ENCODE measurements around the gene FAM120A.

Gene FAM120A

GRCh38 chr9:93486268-93486667 is 34.8 kb downstream of the FAM120A start:
- no peak for ATAC-seq (ENCODE audit: low read depth)
- H3K36me3 ChIP-seq (ENCODE audit: low read depth) = peaks cover 62% of the 10 kb centered on the region
- no peak overlapping the region for H3K27ac ChIP-seq (ENCODE audit: poor library complexity, severe bottlenecking)
- no peak overlapping the region for H3K4me3 ChIP-seq (ENCODE audit: severe bottlenecking)
- no peaks in the 10 kb centered on the region for H3K9me3 ChIP-seq (ENCODE audit: severe bottlenecking)
- no peak for DNase-seq (ENCODE audit: low spot score)
- no peak for TF ChIP-seq CTCF (IDR thresholded peaks at IDR 0.05; ENCODE audit: poor library complexity, severe bottlenecking)
- no peaks in the 10 kb centered on the region for H3K4me1 ChIP-seq (ENCODE audit: insufficient read depth, poor library complexity, severe bottlenecking)
- no peaks in the 10 kb centered on the region for H3K27me3 ChIP-seq (ENCODE audit: insufficient read depth, poor library complexity, severe bottlenecking)

GRCh38 chr9:93488244-93488643 is 36.8 kb downstream of the FAM120A start:
- no peaks in the 10 kb centered on the region for H3K27me3 ChIP-seq (ENCODE audit: insufficient read depth, poor library complexity, severe bottlenecking)
- no peaks in the 10 kb centered on the region for H3K9me3 ChIP-seq (ENCODE audit: severe bottlenecking)
- no peak overlapping the region for H3K4me3 ChIP-seq (ENCODE audit: severe bottlenecking)
- DNase-seq (ENCODE audit: low spot score) (no peak), ATAC-seq (ENCODE audit: low read depth) (no peak)
- H3K4me1 ChIP-seq (ENCODE audit: insufficient read depth, poor library complexity, severe bottlenecking) = no peaks in the 10 kb centered on the region
- TF ChIP-seq CTCF (IDR thresholded peaks at IDR 0.05; ENCODE audit: poor library complexity, severe bottlenecking) = no peak
- H3K27ac ChIP-seq (ENCODE audit: poor library complexity, severe bottlenecking) = no peak overlapping the region
- H3K36me3 ChIP-seq (ENCODE audit: low read depth) = peaks cover 64% of the 10 kb centered on the region

GRCh38 chr9:93491593-93492232 is 40.2 kb downstream of the FAM120A start:
- Histone ChIP-seq H3K36me3 (ENCODE audit: low read depth) (peaks cover 65% of the 10 kb centered on the region), H3K27me3 (ENCODE audit: insufficient read depth, poor library complexity, severe bottlenecking) (no peaks in the 10 kb centered on the region), H3K9me3 (ENCODE audit: severe bottlenecking) (no peaks in the 10 kb centered on the region), H3K27ac (ENCODE audit: poor library complexity, severe bottlenecking) (no peak overlapping the region), H3K4me3 (ENCODE audit: severe bottlenecking) (no peak overlapping the region), H3K4me1 (ENCODE audit: insufficient read depth, poor library complexity, severe bottlenecking) (no peaks in the 10 kb centered on the region)
- ATAC-seq (ENCODE audit: low read depth) = no peak
- no peak for DNase-seq (ENCODE audit: low spot score)
- no peak for TF ChIP-seq CTCF (IDR thresholded peaks at IDR 0.05; ENCODE audit: poor library complexity, severe bottlenecking)

- no peak overlapping the region for H3K27ac ChIP-seq (ENCODE audit: poor library complexity, severe bottlenecking)
- peaks cover 66% of the 10 kb centered on the region for H3K36me3 ChIP-seq (ENCODE audit: low read depth)
- no peak for TF ChIP-seq CTCF (IDR thresholded peaks at IDR 0.05; ENCODE audit: poor library complexity, severe bottlenecking)
- H3K4me1 ChIP-seq (ENCODE audit: insufficient read depth, poor library complexity, severe bottlenecking) = no peaks in the 10 kb centered on the region
- ATAC-seq (ENCODE audit: low read depth) (no peak), DNase-seq (ENCODE audit: low spot score) (no peak)
- no peak overlapping the region for H3K4me3 ChIP-seq (ENCODE audit: severe bottlenecking)
- H3K9me3 ChIP-seq (ENCODE audit: severe bottlenecking) = no peaks in the 10 kb centered on the region
- no peaks in the 10 kb centered on the region for H3K27me3 ChIP-seq (ENCODE audit: insufficient read depth, poor library complexity, severe bottlenecking)
Observed at GRCh38 chr9:93492327-93492726, 40.8 kb downstream of the FAM120A start.

- Histone ChIP-seq H3K9me3 (ENCODE audit: severe bottlenecking) (no peaks in the 10 kb centered on the region), H3K27me3 (ENCODE audit: insufficient read depth, poor library complexity, severe bottlenecking) (no peaks in the 10 kb centered on the region), H3K4me3 (ENCODE audit: severe bottlenecking) (no peak overlapping the region), H3K36me3 (ENCODE audit: low read depth) (peaks cover 77% of the 10 kb centered on the region), H3K4me1 (ENCODE audit: insufficient read depth, poor library complexity, severe bottlenecking) (no peaks in the 10 kb centered on the region), H3K27ac (ENCODE audit: poor library complexity, severe bottlenecking) (no peak overlapping the region)
- DNase-seq (ENCODE audit: low spot score) (no peak), ATAC-seq (ENCODE audit: low read depth) (no peak)
- no peak for TF ChIP-seq CTCF (IDR thresholded peaks at IDR 0.05; ENCODE audit: poor library complexity, severe bottlenecking)
Observed at GRCh38 chr9:93493949-93494348, 42.5 kb downstream of the FAM120A start.

Data from RWPE2 (cell line).